ENCODE measurements around the gene OR1N1.

The OR1N1 gene

DNA sequence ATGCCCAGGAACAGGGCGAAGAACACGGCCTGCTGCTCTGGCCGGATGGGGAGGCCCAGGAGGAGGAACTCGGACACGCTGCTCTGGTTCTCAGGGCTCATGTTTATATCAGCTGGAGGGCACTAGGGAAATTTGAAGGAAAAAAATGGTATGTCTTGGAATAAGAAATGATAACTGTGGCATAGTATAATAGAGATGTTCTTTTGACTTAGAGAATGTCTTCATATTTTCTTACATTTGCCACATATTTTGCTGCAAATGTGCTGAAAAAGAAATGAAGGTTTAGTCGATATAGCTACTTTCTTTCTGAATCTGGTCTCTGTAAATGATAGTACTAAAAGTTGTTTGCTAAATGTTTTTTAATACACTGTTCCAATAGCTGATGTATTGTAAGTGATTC lies 49.3 kb downstream of the OR1N1 start, which contains the start of gene OR1J1:
TSS of gene OR1J1 (minus strand) at position 101 of the 400 bp plus-strand sequence. CDS start at position 101, 0 bp downstream.
- TF ChIP-seq ZFP30 (CRISPR knock-in tag; IDR thresholded peaks at IDR 0.05) (no peak), ZFP3 (CRISPR knock-in tag; IDR thresholded peaks at IDR 0.05) (no peak), ZNF70 (CRISPR knock-in tag; IDR thresholded peaks at IDR 0.05) (no peak), ARNTL (CRISPR knock-in tag; IDR thresholded peaks at IDR 0.05; ENCODE audit: borderline replicate concordance, low read depth) (no peak), ZNF565 (CRISPR knock-in tag; conservative IDR thresholded peaks at IDR 0.05; ENCODE audit: low read depth) (no peak)
- TF ChIP-seq, protein P1, sequence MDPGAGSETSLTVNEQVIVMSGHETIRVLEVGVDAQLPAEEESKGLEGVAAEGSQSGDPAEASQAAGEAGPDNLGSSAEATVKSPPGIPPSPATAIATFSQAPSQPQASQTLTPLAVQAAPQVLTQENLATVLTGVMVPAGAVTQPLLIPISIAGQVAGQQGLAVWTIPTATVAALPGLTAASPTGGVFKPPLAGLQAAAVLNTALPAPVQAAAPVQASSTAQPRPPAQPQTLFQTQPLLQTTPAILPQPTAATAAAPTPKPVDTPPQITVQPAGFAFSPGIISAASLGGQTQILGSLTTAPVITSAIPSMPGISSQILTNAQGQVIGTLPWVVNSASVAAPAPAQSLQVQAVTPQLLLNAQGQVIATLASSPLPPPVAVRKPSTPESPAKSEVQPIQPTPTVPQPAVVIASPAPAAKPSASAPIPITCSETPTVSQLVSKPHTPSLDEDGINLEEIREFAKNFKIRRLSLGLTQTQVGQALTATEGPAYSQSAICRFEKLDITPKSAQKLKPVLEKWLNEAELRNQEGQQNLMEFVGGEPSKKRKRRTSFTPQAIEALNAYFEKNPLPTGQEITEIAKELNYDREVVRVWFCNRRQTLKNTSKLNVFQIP (CRISPR knock-in tag; IDR thresholded peaks at IDR 0.05; ENCODE audit: borderline replicate concordance, low read depth), result no peak
- no peak for ATAC-seq

DNA sequence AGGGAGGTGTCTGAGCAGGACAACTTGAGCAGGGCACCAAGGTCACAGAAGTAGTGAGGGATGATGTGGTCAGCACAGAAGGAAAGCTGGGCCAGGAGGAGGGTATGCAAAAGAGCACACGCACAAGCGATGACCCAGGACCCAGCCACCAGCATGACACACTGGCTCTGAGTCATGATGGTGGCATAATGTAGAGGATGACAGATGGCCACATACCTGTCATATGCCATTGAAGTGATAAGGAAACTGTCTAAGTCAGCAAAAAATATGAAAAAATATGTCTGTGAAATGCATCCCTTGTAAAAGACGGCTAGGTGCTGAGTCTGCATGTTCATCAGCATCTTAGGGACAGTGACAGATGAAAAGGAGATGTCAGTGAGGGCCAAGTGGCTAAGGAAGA lies 49.7 kb downstream of the OR1N1 start:
- no peak for TF ChIP-seq ZFP3 (CRISPR knock-in tag; IDR thresholded peaks at IDR 0.05)
- TF ChIP-seq ZC3H10 (CRISPR knock-in tag; IDR thresholded peaks at IDR 0.05), result no peak
- no peak for TF ChIP-seq ZFP30 (CRISPR knock-in tag; IDR thresholded peaks at IDR 0.05)
- no peak for TF ChIP-seq RARB (CRISPR knock-in tag; IDR thresholded peaks at IDR 0.05)
- TF ChIP-seq OSR1 (CRISPR knock-in tag; IDR thresholded peaks at IDR 0.05), result no peak
- TF ChIP-seq ESRRG (CRISPR knock-in tag; IDR thresholded peaks at IDR 0.05), result no peak
- no peak for TF ChIP-seq TCF4 (CRISPR knock-in tag; IDR thresholded peaks at IDR 0.05; ENCODE audit: borderline replicate concordance)
- no peak for TF ChIP-seq ISL1 (CRISPR knock-in tag; IDR thresholded peaks at IDR 0.05)
- no peak for TF ChIP-seq TSHZ2 (CRISPR knock-in tag; IDR thresholded peaks at IDR 0.05)
- TF ChIP-seq, protein P2, sequence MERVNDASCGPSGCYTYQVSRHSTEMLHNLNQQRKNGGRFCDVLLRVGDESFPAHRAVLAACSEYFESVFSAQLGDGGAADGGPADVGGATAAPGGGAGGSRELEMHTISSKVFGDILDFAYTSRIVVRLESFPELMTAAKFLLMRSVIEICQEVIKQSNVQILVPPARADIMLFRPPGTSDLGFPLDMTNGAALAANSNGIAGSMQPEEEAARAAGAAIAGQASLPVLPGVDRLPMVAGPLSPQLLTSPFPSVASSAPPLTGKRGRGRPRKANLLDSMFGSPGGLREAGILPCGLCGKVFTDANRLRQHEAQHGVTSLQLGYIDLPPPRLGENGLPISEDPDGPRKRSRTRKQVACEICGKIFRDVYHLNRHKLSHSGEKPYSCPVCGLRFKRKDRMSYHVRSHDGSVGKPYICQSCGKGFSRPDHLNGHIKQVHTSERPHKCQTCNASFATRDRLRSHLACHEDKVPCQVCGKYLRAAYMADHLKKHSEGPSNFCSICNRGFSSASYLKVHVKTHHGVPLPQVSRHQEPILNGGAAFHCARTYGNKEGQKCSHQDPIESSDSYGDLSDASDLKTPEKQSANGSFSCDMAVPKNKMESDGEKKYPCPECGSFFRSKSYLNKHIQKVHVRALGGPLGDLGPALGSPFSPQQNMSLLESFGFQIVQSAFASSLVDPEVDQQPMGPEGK (CRISPR knock-in tag; IDR thresholded peaks at IDR 0.05; ENCODE audit: borderline replicate concordance), result no peak
- no peak for TF ChIP-seq ARNTL (CRISPR knock-in tag; IDR thresholded peaks at IDR 0.05; ENCODE audit: borderline replicate concordance, low read depth)
- TF ChIP-seq ZNF70 (CRISPR knock-in tag; IDR thresholded peaks at IDR 0.05), result no peak
- TF ChIP-seq TOX (CRISPR knock-in tag; IDR thresholded peaks at IDR 0.05; ENCODE audit: borderline replicate concordance), result no peak
- TF ChIP-seq, protein P3, sequence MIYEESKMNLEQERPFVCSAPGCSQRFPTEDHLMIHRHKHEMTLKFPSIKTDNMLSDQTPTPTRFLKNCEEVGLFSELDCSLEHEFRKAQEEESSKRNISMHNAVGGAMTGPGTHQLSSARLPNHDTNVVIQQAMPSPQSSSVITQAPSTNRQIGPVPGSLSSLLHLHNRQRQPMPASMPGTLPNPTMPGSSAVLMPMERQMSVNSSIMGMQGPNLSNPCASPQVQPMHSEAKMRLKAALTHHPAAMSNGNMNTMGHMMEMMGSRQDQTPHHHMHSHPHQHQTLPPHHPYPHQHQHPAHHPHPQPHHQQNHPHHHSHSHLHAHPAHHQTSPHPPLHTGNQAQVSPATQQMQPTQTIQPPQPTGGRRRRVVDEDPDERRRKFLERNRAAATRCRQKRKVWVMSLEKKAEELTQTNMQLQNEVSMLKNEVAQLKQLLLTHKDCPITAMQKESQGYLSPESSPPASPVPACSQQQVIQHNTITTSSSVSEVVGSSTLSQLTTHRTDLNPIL (CRISPR knock-in tag; IDR thresholded peaks at IDR 0.05; ENCODE audit: low read depth), result no peak
- no peak for TF ChIP-seq ZNF565 (CRISPR knock-in tag; conservative IDR thresholded peaks at IDR 0.05; ENCODE audit: low read depth)
- TF ChIP-seq, protein P1 (CRISPR knock-in tag; IDR thresholded peaks at IDR 0.05; ENCODE audit: borderline replicate concordance, low read depth), result no peak
- ATAC-seq, result no peak
